GM19099 (cell line): ENCODE data around the gene GLRB.

Experiments
- POLR2A ChIP-seq: IDR thresholded peaks from 3 replicates; pipeline ENCODE4 v1.6.1; 2011; ENCODE audit warnings: low read depth; ENCODE audit not compliant: insufficient read length; ENCODE audit errors: extremely low read depth

GLRB gene

DNA sequence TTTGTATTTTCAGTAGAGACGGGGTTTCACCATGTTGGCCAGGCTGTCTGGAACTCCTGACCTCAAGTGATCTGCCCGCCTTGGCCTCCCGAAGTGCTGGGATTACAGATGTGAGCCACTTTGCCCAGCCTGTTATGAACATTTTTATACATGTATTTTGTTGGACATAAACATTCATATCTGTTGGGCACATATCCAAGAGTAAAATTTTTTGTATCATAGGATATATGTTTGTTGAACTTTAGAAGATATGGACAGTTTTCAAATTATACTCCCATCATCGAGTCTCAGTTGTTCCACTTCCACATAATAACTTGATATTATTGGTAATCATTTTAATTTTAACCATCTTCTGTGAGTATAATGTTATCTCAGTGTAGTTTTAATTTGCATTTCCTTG lies 23.6 kb downstream of the GLRB start:
- no peak for TF ChIP-seq POLR2A

DNA sequence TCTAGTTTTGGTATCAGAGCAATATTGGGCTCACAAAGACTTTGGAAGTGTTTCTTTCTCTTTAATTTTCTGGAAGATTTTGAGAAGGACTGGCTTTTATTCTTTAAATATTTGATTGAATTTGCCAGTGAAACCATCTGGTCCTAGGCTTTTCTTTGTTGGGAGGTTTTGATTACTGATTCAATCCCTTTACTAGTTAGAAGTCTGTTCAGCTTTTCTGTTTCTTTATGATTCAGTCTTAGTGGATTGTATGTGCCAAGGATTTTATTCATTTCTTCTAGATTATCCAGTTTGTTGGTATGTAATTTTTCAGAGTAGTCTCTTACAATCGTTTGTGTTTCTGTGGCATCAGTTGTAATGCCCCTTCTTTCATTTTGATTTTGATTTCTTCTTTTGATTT lies 28.6 kb downstream of the GLRB start:
- no peak for TF ChIP-seq POLR2A

DNA sequence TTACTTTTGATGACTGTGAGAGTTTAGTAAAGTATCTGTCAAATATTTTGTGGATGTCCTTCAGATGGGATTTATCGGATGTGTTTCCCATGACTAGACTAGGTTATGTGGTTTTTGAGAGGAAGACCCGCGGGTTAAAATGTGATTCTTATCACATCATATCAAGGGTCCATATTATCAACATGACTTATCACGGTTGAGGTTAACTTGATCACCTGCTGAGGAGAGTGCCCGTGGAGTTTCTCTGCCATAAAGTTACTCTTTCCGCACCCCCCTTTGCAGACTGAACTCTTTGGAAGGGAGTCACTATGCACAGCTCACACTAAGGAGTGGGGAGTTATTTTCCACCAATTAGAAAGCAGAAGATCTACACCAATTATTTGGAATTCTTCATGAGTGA lies 38.7 kb downstream of the GLRB start:
- no peak for TF ChIP-seq POLR2A

DNA sequence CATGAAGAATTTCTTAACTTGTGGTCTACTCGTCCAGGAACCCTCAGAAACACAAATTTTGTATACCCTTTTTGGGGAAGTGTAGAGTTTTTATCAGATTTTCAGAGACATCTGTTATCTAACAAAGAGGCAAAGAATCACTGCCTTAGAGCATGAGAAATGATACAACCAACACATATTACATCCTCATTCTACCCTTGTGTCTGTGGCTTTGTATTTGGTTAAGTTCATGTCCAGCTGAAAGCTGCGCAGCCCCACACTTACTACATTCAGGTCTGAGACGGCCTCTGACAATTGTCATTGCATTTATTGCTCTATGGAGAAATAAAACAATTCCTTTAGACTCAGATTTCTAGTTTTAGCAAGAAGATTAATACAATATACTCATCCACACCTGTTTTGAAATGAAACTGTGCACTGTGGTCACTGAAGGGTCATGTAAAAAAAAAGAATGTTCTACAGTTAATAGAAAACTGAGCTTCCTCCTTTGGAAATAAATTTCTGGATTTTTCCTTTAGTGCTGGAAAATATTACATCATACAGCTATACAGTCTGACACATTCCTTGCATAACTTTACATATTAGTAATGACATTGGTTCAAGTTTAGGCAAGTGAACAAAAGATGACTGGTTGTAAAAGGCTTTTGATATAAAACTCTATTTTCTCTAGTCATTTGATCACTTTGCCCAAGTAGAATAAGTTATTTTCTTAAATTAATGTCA lies 39.8 kb downstream of the GLRB start:
- TF ChIP-seq POLR2A: no peak

DNA sequence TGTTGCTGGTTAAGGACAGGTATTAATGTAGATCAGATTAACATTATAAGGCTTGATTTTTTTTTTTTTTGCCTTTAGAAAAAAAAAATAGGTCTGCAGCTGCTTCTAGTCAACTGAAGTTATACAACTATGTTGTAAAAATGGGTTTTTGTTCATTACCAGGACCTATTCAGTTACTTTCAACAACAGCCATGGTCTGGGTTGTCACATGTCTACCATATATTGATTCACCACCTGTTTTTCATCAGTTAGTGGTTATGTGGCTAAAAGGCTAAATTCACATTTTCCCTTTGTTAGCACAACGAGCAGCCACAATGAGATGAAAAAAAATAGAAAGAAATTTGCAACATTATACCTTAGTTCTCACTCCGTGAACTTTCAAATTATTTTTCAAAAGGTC lies 45.5 kb downstream of the GLRB start:
- no peak for TF ChIP-seq POLR2A

DNA sequence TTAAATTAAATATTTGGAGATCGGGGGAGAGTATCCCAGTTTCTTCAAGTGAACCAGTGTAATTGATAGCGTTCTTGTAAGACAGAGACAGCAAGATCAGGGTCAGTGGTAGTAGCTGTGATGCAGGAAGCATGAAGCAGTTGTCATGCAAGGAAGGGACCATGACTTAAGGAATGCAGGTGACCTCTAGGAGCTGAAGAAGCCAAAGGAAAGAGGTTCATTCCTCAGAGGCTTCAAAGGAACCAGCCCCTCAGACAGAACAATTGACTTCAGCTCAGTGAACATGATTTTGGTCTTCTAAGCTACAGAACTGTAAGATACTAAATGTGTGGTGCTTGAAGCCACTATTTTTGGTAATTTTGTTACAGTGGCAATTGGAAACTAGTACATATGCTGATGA lies 51.6 kb downstream of the GLRB start:
- TF ChIP-seq POLR2A: no peak

DNA sequence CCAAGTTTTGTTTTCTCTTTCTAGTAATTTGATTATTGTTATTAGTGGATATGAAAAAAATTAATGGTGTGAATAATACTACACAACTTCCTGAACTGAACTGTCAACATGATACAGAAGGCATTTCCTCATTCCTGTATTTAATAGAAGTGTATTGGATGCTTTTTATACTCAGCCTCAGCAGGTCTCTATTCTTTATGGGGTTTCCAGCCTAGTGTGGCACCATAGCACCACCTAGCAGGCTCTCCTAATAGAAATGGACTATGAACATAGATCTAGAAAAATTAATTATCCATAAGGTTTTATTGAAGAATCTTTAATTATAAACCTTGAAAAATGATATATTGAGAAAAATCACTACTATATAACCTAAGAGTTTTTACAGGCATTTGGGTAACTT lies 52.4 kb downstream of the GLRB start:
- no peak for TF ChIP-seq POLR2A

DNA sequence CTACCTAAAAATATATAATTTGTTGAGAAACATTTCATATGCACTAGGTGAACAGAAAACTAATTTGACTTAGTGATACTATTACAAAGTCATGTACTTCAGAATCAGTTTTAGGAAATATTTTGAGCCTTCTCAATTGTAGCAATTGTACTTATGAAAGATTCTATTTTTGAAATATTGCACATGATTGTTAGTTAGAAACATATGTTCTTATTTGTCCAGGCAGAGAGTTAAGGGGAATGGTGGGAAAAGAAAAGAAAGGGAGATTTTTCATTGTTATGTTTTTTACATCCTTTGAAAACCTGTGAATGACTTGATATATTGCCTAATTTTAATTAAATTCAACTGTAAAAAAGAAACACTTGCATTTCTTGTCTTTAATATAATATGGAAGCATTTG lies 66.0 kb downstream of the GLRB start:
- TF ChIP-seq POLR2A: no peak

DNA sequence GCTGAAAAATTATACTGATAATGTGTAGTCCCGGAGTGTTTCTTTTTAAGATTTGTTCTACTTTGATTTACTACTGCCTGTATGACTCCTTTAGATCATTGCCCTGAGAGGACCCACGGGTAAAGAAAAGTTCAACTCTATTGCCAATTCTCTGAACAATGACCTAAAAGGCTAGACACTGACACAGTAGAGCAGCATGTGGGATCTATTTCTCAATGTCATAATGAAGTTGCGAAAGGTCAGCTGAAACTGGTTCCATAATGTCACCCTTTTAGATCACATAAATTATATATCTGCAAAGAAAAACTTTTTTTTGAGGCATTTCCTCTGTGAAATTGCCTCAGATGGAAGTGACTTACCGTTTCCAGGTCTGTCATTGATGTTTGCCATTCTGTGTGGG lies 67.4 kb downstream of the GLRB start:
- no peak for TF ChIP-seq POLR2A

DNA sequence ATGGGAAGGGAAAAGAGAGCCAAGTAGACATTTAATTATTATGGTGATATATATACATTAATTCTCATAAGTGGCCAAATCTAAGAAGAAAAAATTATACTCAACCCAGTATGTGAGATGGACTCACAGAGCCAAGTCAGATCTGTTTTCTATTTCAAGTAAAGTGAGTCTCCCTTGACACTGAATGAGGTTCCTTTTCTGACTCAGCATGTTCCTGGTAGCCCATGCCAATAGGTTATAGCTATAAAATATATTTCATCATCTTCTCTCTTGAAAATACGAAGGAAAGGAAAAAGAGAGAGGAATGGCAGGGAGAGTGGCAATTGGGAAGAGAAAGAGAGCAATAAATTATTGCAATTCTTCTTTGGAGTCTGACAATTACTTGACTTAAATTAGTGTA lies 75.8 kb downstream of the GLRB start:
- TF ChIP-seq POLR2A: no peak

DNA sequence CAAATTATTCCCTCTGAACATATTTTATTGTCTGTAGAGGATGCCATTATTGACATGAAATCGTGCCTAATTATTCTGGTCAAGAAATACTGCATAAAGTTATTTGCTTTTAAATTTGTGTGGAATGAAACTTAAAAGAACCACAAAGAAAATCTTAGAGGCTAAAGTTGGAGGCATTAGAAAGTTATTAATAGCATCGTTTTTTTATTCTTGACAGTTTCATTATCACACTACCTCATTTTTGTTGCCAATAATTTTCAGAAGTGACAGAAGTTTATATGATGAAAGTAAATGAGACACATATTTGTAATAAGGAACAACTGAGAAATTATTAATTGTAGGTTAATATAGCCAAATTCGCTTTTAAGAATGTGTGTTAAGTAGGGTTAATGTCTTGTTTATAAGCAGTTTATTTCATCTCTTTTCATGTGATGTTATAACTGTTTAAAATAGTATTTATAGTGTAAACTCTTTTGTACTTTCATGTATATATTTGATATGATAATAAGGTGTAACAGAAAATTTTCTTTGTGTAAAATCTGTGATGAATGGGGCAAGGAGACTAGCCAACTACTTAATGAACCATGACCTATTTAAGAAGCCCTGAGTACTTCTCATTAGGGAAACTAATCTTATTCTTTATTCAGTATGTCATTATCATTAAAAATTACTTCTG lies 90.1 kb downstream of the GLRB start:
- TF ChIP-seq POLR2A: no peak

DNA sequence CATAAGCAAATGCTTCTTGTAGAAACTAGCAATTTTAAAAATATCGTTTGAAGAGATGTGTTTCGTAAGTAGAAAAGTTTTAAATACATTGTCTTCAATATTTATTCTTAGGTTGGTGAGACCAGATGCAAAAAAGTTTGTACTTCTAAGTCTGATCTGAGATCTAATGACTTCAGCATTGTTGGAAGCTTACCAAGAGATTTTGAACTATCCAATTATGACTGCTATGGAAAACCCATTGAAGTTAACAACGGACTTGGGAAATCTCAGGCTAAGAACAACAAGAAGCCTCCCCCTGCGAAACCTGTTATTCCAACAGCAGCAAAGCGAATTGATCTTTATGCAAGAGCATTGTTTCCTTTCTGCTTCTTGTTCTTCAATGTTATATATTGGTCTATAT lies 94.4 kb downstream of the GLRB start:
- TF ChIP-seq POLR2A: no peak

DNA sequence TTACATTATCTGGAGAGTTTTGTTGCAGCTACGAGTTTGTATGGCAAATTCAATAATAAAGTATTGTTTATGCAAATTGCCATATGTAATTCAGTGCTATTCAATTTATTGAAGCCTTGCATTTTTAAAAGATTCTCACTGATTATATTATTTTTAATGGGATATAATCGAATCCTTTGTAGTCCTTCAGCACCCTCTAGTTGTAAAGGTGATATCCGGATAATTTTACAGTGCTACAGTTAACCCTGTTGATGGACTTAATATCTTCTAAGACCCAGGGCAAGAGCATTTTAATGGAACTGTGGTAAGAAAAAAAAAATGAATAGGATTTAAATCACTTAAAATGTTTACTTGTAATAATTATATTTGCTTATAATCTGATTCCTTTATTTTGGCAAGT lies 96.1 kb downstream of the GLRB start:
- no peak for TF ChIP-seq POLR2A

DNA sequence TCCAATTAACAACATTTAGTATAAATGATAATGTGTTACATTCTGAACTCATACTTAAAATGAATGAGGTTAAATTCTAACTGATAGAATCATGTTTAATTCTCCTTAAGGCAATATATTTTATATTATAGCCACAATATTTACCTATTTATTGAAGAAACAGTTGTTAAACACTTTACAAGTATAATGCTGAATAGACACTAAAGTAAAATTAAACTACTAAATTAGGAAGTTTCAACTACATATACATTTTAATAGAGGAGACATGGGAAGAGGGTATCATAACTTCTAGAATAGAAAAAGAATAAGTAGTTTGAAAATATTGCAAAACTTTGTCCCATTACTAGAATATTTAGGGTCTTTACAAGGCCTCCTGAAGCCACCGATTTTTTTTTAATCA lies 108.3 kb downstream of the GLRB start:
- no peak for TF ChIP-seq POLR2A

DNA sequence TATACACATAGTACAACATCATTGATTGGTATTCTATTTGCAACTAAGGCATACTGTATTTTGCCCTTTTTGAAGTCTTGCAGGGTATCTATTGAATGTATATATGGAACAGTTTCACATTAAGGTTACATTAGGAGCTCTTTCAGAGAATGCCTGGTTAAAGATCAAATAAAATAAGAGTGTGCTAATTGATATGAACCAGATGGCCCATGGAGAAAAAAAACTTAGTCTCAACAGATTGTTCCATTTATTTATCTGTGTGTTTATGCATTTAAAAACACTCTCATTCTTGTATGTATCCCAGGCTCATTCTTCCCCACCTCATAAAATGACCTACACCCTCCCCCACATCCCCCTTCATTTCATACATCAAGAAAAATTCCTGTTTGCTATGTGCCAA lies 109.4 kb downstream of the GLRB start:
- no peak for TF ChIP-seq POLR2A

DNA sequence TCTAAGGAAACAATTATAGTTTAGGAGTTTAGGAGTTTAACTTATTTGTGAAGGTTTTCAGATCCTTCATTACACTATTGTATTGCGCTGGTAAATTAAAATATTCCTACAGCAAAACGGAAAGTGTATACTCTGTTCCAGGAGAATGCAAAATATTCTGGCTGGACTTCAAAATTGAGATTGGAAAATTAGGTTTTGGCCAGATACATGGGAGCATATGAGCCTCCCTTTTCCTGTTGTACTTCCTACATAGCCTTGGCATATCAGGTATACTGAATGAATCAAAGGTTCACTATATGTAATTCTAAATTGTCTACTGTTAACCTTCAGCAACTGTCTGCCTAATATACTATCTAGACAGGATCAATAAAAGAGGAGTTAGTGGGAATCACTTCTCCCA lies 119.4 kb downstream of the GLRB start:
- TF ChIP-seq POLR2A: no peak

DNA sequence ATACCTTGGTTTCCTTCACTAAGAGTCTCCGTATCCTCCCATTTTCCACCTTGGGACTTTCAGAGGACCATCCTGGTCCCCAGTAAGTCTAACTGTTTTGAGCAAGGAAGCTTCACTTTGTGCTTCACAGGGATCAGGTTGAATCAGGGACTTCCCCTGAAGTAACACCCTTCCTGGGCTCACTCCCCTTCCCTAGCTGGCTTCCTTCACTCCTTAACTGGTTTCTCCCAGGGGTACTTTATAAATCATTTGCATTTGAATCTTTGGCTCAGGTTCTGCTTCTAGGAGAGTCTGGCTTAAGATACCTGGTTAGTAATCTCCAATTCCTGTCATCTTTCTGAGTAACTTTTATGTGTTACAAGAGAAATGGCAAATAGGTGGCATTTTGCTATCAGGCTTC lies 120.1 kb downstream of the GLRB start:
- no peak for TF ChIP-seq POLR2A
